ENCODE measurements around the gene GLDN. TPM values are rescaled to one million over a fixed set of nuclear protein-coding genes. Genes with fewer than 3 reads are reported as not detected.

The GLDN gene
- total RNA-seq, 4 donors from 2014 or later: 36.2 to 86.1 (median 60.0) TPM

- TF ChIP-seq CTCF (IDR thresholded peaks at IDR 0.05; ENCODE audit: low read depth): no peak
These were observed 37.9 kb downstream of the GLDN start for GRCh38 chr15:51379390-51379789.

- TF ChIP-seq CTCF (IDR thresholded peaks at IDR 0.05; ENCODE audit: low read depth): no peak
These were observed 39.7 kb downstream of the GLDN start for GRCh38 chr15:51380999-51381806.

DNA sequence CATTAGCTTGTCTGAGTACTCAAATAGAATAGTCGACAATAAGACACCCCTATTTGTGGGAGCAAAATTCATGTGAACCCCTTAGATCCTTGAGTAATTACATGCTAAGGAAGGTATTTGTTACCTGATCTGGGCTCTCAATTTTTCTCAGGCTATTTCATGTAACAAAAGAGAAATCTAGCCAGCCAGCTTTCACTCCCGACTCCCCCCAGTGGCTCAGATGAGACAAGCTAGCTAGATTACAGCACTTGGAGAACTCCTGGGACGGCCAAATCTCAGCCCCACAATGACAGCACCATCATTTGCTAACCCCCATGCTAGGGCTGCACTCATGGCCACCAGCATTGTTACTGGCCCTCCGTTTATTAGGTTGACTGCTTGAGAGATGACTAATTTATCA, 41.3 kb downstream of the GLDN start:
- TF ChIP-seq CTCF (IDR thresholded peaks at IDR 0.05; ENCODE audit: low read depth): no peak

- TF ChIP-seq CTCF (IDR thresholded peaks at IDR 0.05; ENCODE audit: low read depth): no peak
These were observed 44.6 kb downstream of the GLDN start for GRCh38 chr15:51386029-51386428.

- TF ChIP-seq CTCF (IDR thresholded peaks at IDR 0.05; ENCODE audit: low read depth): no peak
These were observed 45.0 kb downstream of the GLDN start for GRCh38 chr15:51386486-51386885.

DNA sequence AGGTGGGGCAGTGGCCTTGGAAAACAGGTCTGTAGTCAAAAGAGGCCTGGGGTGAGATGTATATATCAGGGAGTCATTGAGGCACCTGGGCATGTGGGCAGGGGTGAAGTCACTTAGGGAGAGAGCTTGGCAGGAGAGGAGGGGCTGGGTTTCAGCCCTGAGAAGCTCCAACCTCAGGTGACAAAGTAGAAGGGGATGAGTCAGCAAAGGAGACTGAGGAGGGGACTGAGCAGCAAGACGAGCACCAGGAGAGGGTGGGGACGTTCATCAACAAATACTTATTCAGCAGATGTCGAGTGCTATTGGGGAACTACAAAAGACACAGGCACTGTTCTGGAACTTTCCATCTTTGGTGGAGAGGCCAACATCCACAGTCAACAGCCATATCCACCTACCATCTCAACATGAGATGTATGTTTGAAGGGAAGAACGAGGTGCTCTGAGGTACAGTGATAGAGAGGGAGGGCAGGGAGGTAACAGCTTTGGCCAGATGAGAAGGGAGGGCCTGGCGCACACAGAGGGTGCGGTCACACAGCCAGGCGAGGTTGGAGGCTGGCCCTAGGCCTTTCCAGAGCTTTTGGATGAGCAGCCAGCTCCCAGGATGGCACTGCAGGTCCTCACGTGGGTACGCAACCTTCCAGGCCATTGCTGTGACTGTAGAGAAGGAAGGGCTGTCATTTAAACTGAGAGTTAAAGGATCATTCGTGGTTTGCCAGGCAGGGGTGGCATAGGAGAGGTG, 45.7 kb downstream of the GLDN start:
- TF ChIP-seq CTCF (IDR thresholded peaks at IDR 0.05; ENCODE audit: low read depth): no peak

DNA sequence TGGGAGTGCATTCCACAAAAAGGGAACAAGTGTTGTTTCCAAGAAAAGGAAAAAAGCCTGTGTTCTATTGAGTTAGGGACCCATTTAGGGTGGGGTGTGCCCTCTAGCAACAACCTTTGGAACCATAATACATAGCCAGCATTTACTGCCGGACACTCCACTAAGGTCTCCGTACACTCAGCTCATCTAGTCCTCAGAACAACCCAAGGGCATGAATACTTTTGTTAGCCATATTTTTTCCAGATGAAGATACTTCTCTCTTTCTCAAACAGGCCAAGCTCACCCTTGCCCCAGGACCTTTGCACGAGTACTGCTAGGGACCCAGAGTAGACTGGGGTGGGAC, 46.2 kb downstream of the GLDN start:
- no peak for TF ChIP-seq CTCF (IDR thresholded peaks at IDR 0.05; ENCODE audit: low read depth)
